NCI-H1105 treated with DMSO at 0.1 percent for 48 hours (cell line): ENCODE measurements around the gene SLC35F3.
"Not testable (repeated sequence)": the region's sequence is repeated elsewhere in the genome, so short reads cannot be mapped to it uniquely, and the experiment has no call there.

ENCODE experiments used
- DNase-seq: peaks from one replicate; lab custom pipeline; 2025; lab: John Stamatoyannopoulos, UW

SLC35F3 gene

DNA sequence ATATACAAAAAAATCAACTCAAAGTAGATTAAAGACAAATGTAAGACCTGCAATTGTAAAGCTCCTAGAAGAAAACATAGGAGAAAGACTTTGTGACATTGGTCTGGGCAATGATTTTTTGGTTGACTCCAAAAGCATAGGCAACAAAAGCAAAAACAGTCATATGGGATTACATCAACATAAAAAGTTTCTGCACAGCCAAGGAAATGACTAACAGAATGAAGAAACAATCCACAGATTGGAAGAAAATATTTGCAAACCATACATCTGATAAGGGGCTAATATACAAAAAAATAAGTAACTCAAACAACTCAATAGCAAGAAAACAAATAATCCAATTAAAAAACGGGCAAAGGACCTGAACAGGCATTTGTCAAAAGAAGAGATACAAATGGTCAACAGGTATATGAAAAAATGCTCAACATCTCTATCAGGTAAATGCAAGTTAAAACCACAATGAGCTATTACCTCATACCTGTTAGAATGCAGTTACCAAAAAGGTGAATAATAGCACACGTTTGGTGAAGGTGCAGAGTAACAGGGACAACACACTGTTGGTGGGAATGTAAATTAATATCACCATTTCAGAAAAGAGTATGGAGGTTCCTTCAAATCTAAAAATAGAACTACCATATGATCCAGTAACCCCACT is 295.1 kb downstream of the SLC35F3 start:
- DNase-seq: no peak

DNA sequence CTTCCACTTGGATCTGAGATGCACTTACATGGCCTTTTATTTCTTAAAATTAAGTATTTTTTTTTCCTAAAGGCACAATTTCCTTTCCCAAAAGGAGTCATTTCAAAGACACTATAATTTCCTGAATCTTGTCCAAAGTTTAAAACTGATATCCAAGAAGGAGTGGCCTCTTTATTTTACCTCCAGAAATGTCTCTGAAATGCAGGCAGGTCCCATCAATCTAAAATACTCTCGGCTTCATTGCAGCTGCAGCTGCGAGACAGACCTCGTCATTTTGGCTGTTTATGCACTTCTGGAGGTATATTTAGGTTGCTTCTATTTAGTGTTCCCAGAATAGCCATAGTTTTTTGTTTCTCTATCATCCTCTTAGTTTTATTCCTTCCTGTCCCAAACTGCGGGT is 296.1 kb downstream of the SLC35F3 start:
- no peak for DNase-seq

DNA sequence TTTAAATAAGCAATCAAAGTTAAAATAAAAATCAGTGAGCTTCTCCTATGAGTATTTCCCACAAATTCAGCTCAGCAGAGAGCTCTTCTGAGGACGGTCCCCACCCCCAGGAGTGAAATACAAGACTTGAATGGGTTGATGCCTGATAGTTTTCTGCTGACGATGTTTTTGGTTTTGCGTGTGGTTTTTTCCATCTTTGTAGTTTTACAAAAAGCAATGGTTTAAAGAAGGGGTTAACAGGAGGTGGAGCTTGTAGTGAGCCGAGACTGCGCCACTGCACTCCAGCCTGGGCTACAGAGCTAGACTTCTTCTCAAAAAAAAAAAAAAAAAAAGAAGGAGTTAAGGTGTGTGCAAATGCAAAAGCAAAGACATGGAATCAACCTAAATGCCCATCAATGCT is 297.1 kb downstream of the SLC35F3 start:
- no peak for DNase-seq

DNA sequence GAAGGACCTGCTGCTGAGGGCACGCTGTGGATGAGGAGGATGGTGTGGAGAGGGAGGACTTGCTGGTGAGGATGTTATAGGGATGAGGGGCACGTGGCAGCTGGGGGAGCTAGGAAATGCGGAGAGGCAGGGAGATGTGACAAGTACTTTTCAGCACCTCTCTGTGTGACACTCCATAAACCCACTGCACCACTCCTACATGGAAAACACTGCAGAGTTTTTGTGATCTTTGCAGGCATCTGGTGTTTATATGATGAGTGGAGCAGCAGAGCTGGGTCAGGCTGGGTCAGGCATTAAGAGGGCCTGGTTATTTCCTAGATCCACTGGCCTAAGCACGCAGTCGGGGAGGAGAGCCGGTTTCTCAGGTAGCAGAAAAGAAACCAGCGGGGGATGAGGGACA is 301.5 kb downstream of the SLC35F3 start:
- no peak for DNase-seq

DNA sequence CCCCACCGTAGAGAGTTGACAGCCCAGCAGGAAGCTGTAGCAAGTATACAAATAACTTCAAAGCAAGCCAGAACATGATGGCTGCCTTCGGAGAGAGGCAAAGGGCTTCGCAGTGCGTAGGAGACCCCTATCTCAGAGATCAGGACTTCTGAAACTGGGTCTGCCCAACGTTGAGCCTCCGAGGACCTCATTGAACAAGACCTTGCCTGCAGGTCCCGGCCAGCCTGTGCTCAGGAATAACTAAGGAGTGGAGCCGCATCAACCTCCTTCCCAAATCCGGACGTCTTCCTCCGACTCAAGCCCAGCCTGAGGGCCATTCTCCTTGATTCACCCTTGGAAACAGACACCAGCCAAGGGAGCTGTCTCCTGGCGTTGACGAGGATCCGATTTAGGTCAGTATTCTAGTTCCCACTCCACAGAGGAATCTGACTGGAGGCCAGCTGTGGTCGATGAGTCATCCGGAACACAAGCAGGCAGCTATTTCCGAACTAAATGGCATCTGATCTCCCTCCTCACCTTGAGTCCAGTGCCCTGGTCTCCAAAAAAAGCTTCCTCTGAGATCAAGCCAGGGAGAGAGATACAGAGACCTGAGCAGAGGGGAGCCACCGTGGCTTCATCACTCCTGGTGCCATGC is 302.3 kb downstream of the SLC35F3 start:
- DNase-seq: no peak

DNA sequence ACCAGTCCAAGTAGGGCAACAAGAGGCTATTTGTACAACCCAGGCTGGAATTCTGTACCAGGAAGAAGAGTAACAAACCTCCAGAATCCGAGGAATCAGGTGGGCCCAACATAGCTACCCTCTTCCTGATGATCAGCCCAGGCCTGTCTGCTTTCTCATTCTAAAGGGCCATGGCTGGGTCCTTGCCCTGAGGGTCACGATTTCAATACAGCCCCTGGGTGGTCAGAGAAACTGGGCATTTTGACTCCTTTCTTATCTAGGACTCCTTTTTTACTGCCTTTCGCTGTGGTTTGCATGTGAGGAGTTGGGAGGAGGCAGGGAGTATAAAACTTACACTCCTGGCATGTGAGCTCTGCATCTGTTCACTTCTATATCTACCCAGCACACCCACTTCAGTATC is 303.9 kb downstream of the SLC35F3 start:
- DNase-seq: no peak

DNA sequence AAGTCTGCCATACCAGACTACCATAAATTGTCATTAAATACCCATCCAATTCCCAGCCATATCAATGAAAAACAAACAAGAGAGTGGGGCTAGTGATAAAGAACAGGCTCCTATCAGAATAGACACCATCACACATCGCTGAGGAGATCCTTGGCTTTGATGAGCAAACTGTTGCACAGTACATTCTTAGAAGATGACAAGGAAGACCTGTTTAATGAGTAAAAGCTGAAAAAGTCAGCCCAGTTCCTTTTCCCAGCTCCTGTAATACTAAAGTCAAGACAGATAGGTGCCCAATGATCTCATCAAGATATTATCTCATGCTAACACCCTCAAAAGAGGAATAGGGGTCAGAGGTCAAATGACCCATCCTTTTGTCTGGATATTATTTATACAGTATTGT is 304.3 kb downstream of the SLC35F3 start:
- no peak for DNase-seq

DNA sequence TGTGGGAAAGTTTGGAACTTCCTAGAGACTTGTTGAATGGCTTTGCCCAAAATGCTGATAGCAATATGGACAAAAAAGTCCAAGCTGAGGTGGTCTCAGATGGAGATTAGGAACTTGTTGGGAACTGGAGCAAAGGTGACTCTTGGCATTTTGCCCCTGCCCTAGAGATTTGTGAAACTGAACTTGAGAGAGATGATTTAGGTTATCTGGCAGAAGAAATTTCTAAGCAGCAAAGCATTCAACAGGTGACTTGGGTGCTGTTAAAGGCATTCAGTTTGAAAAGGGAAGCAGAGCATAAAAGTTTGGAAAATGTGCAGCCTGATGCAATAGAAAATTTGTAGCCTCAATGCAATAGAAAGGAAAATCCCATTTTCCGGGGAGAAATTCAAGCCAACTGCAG is 306.0 kb downstream of the SLC35F3 start:
- DNase-seq: not testable (repeated sequence)

DNA sequence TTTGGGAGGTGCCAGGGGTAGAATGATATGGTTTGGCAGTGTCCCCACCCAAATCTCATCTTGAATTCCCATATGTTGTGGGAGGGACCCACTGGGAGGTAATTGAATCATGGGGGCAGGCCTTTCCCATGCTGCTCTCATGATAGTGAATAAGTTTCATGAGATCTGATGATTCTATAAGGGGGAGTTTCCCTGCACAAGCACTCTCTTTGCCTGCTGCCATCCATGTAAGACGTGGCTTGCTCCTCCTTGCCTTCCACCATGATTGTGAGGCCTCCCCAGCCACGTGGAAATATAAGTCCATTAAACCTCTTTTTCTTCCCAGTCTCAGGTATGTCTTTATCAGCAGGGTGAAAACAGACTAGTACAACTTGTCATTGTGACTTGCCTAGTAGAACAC is 307.4 kb downstream of the SLC35F3 start:
- DNase-seq: not testable (repeated sequence)

DNA sequence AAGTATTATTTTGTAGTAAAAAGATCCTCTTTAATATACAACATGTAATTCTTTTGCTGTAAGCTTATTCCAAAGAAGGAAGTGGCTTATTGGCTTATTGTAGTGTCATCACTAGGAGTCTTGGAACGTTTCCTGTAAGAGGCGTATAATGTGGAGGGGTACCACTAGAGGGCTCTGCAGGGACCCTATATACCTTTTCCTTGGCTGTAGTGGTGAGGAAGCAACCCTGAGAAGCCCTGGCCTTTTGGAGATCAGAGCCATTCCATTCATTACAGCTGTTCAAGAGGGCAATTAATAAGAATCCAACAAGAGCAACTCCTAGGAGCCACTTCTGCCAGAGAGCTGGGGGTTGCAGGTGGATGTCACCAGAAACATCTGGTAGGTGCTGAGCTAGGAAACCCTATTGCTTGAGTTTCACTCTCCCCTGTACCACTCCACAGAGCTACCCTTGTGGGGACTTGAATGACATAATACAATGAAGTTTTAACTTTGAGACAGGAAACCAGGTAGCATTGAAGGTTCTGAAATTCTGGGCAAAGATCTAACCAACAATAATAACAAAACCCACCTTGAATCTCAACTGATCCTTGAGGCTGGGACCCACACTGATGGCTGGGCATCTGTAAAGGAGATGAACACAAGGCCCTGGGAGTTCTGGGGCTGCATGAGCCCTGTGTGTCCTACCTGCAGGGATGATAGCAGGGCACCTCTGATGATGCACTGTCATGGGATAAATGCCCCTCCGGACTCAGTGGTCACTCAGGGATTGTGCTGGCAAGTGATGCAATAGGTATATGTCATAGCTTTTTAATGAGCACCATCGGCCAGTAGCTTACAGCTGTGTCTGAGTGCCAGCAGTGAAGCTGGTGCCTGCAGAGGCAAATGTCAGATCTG is 308.5 kb downstream of the SLC35F3 start:
- DNase-seq: peak; percentile 59

DNA sequence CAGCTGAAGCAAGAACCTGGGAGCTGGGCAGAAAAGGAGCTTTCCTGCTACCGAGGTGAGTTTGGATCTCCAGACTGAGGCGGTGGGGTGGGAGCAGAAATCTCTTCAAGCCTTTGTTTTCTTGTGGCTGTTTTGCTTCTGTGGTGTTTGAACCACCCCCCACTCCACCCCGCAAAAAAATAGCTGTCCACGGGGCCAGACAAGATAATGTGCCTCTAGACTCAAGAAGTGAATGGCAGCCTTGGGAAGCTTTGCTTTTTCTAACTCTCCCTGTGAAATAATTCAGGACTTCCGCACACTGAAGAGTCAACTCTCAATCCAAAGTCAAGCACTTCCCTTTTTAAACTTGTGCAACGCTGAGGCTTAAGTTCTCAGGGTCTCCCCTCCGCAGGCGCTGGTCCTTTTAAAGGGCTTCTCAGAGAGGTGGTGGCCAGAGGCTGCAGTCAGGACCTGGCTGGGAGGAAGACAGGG is 309.2 kb downstream of the SLC35F3 start:
- no peak for DNase-seq

DNA sequence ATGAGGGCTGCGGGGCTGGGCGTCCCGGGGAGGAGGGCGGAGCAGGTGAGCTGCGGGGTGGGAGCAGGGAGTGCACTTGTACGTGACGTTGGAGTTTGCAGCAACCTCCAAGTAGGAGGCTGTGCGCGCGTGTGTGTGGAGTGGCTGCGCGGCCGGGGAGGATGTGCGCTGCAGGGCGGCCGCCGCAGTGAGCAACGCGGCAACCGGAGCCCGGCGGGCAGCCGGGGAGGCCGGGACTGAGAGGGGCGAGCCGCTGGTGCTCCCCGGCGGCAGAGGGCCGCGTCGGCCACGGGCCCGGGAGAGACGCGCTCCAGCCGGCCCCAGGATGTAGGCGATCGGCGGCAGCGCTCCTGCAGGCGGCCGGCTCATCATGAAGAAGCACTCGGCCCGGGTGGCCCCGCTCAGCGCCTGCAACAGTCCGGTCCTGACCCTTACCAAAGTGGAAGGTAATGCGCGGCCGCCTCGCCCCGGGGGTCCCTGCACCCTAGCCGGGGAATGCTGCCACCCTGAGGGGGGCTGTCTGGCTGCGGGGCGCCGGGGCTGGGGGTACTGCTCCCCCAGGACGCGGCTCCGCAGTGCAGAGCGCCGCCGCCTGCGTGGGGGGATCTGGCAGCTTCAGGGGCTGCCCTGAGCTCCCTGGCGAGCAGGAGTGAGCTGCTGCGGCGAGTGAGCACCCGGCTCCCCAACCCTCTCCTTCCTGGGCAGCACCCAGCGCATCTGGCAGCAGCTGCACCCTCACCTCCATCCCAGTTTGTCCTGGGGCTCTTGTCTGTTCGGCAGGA is 309.8 kb downstream of the SLC35F3 start:
- peak; percentile 16 for DNase-seq

DNA sequence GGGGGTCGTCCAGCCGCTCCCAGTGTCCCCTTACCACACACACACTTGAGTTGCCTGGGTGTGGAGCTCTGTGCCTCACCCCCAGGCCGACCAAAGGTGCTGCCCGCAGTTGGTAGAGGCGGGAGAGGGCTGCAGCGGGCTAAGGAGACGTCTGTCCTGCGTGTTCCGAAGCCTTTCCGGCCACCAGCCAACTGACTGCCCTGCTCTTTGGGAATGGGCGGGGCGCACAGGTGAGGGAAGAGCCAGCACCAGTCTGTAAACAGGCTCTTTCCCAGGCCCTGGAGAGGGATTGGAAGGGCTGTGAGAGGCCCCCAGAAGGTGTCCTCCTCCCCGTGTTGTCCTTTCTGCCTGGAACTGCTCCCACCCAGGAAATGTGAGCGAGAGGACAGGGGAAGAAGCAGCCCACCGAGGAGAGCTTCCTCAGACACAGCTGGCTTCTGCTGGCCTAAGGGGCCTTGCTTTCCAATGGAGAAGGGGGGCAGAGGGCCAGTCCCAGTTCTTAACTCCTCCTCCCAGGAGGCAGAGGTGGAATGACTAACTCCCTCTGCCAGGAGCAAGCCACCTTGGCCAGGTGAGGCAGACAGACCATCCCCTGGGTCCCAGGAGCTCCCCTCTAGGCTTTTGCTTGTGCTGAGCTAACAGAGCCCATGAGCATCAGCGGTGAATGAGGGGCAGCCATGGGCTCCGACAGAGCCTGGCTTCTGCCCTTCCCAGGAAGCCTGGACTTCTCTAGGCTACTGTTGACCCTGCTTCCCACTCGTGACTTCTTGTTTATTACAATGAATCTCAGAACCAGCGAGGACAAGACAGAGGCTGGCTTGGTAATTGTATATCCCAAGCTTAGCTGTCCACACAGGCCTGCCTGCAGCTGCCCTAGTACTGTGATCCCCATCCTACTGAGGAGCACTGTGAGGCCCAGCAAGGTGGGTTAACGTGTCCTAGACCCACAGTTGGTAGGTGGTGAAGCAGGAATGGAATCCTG is 310.7 kb downstream of the SLC35F3 start:
- DNase-seq: no peak

DNA sequence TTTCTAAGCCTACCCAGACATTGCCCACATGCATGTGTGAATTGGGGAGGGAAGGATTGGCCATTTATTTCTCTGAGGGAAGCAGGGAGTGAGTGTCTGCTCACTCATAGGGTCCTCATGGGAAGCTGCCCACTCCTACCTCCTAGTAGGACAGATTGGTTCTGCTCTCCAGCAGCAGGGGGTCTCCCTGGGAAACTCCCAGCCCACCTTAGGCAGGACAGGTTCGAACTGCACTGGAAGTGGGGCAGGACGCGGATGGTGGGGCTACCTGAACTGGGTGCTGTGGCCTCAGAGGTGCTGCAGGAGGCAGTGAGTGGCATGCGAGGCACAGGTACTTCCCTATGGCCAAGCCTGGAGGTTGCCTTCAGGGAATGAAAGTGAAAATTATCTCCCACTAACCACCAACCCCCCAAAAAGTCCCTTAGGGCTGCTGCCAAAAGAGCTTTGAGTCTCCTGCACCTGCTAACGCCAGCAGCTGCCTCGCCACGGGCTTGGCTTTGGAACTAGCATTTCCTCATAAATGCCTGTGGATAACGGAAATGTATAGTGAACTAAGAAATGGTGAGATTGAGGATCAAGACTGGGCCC is 311.7 kb downstream of the SLC35F3 start:
- no peak for DNase-seq

DNA sequence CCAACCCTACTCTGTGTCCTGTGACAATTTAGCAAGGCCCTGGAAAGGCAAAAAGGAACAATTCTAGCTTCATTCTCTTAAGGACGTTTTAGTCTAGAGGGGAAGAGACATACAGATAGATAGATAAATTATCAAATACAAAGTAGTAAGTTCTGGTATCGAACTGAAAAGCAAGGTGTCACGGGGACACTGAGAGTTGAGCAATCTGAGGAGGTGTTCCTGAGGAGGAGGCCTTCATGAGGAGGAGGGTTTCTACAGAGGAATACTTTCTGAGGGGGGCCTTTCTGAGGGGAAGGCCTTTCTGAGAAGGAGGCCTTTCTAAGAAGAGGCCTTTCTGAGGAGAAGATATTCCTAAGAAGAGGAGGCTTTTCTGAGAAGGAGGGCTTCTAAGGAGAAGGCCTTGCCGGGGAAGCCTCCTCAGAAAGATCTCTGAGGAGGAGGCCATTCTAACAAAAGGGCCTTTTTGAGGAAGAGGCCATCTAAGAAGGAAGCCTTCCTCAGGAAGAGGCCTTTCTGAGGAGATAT is 312.9 kb downstream of the SLC35F3 start:
- DNase-seq: no peak

DNA sequence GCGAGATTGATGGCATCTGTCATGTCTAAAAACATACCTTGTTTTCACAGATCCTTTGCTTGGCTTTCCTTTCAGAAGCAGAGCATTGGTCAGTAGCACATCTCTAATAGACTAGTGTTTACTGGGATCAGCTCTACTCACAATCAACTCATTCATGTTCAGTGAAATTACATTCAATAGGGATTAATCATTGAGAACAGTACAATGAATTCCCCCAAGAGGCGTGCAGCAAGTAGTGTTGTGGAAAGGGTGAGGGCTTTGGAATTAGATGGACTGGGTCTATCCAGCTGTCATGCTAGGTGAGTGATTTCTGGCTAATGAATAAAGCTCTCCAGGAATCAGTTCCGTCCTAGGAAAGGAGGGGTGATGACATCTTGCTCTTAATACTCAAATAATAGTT is 313.6 kb downstream of the SLC35F3 start:
- DNase-seq: no peak

DNA sequence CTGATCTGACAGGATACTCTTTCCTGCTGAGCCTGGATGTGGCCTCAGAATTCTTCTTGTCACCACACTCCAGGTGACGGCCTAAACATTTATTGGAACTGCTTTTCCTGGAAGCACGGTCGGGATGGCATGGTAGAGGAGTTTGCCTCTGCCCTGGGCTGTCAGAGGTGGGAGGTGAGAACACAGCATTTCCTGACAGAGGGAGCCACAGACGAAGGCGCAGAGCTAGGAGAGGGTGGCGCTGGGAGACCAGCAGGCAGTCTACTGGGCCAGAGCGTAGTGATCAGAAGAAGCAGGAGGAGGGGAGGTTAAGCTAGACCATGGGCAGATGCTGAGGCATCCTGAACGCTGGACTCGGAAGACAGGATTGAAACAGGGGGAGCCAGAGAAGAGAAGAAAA is 315.2 kb downstream of the SLC35F3 start:
- DNase-seq: no peak

DNA sequence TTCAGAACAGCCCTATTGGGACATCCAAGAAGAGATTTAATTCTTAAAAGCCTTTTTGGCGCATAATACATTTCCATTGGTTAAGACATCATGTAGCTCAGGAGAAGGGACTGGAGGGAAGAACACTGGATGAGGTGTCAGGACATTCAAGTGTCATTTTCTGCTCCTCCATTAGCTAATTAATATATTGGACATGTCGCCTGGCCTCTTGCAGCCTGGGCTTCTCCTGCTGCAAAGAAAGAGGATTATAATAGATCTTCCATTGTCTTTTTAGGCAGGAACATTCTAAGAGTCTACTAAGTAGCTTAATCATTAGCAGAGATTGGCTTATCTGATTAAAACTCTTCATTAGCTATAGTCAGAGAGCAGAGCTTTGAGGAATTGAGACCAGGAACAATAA is 317.1 kb downstream of the SLC35F3 start:
- no peak for DNase-seq

DNA sequence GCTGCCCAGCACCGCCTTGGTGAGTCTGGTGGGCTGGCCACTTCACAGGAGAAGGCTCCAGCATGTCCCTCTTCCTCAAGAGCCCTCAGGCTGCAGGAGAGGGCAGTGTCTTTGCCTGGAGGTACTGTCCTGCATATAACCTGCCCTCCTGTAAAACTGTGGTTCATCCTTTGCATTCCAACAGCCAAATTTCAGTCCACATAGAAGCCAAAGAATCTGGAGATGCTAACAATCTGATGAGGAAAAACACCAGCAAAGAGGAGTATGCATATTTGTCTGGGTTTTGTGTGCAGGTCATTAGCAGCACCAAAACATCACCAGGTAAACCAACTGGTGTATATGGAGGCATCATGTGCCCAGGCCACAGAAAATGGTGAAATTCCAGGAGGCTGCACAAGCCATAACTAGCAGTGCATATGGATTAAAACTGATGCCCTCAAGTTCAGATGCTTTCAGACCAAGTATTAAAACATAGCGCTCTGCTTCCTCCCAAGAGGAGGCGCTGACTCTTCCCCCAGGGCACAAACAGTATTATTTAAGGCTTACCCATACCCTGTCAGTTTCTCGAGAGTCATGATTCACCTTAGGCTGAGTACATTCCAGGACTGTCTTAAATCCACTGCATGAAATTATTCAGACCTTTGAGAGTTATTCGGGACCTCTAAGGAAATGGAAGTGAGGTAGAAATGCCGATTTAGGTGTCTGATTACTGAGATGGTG is 318.2 kb downstream of the SLC35F3 start:
- DNase-seq: no peak
